G401 (cell line): ENCODE results near the gene UQCRH. TPM values are rescaled to one million over a fixed set of nuclear protein-coding genes. Genes with fewer than 3 reads are reported as not detected.
"Not testable (repeated sequence)": the region's sequence is repeated elsewhere in the genome, so short reads cannot be mapped to it uniquely, and the experiment has no call there.

Experiments used
- DNase-seq: peaks from one replicate; pipeline ENCODE4 v3.0.0-alpha.2; 2015; ENCODE audit warnings: low spot score
- in situ Hi-C: cut with HindIII; loops from 2 replicates; pipeline ENCODE4 v1.10.0; 2016; ENCODE audit warnings: low sequenced_read_pairs, mixed read lengths
- total RNA-seq: library from RNA; depleted of rRNA; stranded (reverse); fragments of >200 nt; shearing (Covaris generic); gene quantifications from 2 replicates; pipeline ENCODE4 v1.2.3, GENCODE V29; 2014

Gene UQCRH
- total RNA-seq, 1 experiment from 2014 or later: 782 TPM

DNA sequence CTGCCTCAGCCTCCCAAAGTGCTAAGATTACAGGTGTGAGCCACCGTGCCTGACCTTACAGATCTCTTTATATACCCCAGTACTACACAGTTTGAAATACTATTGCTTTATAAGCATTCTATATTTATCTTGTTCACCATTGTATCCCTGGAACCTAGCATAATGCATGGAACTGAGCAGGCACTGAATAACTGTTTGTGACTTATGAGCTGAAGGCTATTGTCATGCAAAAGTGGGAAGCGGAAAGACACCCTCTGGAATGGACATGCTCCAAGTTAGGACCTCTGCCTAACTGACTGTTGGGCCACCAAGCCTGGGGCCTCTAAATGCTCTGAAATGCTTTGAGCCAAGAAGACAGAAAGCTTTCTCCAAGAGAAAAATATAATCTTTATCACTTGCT is 8.2 kb upstream of the UQCRH start:
- in situ Hi-C loops: no loop called here
- no peak for DNase-seq

DNA sequence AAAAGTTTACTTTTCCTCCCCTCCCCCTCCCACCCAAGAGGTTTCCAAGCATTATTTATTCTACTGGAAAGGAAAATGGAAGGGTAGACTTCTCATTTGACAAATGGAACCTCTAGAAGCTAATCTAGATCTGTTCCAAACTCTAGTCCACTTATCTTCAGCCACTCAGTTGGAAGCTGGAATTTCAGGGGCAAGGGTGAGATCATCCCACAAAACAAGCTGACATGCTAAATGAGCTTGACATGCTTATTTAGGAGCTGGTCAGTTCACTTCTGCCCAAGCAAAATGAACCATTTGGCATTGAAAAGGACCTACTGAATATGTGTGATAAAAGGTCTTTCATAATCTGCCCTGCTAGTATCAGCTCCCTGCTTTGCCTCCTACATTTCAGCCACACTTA is 5.1 kb upstream of the UQCRH start:
- in situ Hi-C loops: no loop called here
- no peak for DNase-seq

GRCh38 chr1:46300673-46301405 is 2.7 kb upstream of the UQCRH start:
- in situ Hi-C loops: no loop called here

DNA sequence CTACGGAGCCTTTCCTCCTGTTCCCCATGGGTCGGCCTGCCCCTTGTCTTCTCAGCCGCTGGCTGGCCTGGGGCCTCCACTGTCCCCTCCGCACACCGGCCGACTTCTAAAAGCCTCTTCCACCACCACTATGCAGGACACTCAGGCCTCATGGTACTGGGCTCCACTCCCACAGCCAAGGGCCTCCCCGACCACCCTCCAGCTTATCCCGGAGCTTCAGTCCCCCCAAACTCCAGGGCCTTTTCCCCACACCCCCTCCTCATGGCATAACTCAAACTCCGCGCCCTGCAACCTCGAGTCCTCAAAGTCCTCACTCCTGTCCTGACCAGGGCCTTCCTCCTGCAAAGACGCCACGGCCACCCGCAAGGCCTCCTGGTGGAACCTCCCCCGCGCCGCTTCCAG is 2.1 kb upstream of the UQCRH start:
- no peak for DNase-seq

More at GRCh38 chr1:46300673-46301405, 2.7 kb upstream of the UQCRH start:
- DNase-seq: no peak

DNA sequence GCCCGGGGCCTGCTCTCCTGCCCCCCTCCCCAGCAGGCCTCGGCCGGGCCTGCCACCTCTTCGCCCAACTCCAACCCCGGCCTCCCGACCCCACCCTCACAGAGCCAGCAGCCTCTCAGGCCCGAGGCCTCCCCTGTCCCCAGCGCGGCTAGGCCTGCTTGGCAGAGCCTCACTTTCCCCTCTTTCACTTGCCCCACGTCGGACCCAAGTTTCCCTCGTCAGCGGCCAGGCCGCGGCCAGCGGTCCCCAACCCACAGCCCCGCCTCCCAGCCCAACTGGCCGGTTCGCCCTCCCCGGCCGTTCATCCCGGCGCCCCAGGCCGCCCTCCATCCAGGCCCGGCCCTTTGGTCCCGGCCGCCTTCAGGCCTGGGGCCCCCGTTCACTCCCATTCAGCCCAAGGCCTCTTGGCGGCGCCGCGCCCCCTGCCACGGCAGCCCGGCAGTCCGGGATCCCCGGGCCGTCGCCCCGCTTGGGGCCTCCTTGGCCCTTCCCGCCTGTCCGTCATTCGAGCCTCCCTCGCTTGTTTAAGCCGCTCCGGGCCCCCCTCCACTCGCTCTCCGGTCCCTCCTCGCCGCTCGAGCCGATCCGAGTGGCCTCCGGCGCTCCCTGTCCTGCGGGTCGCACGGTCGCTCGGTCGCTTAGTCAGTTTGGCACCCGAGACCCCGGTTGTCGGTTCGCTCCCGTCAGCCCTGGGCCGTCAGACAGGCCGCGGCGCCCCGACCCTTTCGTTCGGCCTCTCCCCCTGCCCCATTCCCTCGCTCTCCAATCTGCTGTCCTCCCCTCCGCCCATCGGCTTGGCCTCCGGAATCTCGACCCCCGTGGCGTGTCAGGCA is 1.5 kb upstream of the UQCRH start:
- peak; percentile 27 for DNase-seq

More for the DNA sequence above, 2.1 kb upstream of the UQCRH start:
- in situ Hi-C loops: no loop called here

GRCh38 chr1:46302641-46303037 is 859 bp upstream of the UQCRH start:
- in situ Hi-C loops: no loop called here

More for the DNA sequence above, 1.5 kb upstream of the UQCRH start:
- in situ Hi-C loops: no loop called here

DNA sequence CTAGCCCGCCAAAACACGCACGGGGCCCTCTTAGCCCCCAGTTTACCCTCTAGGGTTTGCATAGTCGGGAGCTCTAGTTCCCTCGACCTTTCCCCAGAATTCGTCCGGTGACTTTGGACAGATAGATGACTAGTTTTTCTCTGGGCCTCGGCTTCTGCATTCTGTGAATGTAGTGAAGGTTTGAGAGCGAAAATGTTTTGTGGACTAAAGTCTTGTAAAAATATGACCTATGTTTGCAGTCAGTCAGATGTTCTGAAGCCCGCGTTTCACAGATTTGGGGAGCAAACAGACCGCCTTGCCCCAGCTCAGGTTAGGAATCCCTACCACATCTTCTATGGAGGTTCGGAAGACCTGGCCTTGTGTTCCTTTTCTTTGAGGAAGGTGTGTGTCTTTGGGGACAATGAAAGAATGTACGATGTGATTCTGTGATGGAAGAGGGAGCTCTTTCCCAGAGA is 401 bp downstream of the UQCRH start:
- in situ Hi-C loops: no loop called here
- DNase-seq: no peak

More at GRCh38 chr1:46302641-46303037, 859 bp upstream of the UQCRH start:
- DNase-seq: no peak

DNA sequence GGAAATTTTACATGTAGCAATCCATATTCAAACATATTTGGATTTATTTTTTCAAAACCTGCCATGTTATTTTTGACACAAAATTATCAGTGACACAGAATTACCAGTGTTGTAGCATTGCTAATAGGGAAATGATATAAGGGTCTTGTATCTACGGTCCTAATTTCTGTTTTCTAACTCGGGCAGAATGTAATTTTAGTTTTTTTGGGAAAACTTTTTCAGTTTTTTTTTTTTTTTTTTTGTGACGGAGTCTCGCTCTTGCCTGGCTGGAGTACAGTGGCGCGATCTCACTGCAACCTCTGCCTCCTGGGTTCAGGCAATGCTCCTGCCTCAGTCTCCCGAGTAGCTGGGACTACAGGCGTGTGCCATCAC is 2.6 kb downstream of the UQCRH start:
- in situ Hi-C loops: no loop called here
- no peak for DNase-seq

DNA sequence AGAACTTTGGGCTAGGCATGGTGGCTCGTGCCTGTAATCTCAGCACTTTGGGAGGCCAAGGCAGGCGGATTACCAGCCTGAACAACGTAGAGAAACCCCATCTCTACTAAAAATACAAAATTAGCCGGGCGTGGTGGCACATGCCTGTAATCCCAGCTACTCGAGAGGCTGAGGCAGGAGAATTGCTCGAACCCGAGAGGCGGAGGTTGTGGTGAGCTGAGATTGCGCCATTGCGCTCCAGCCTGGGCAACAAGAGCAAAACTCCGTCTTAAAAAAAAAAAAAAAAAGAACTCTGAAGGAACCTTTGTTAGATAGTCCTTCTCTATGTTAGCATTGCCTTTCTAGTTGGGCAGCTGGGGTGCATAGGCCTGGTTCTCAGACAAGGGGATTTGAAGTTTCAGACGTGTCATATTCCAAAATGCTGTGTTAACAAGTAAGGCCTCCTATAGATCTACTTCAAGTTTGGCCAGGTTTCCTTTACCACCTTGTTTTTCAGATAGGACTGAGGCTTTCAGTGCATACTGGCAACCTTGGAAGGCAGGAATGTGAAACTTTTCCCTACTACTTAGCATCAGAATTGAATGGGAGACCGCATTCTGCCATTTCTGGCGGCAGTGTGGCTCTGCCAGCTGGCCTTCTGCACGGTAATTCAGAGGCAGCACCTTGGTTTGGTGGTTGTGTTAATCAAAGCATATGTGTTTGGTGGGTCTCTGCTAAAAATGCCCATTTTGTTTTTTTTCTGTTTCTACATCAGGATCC is 6.1 kb downstream of the UQCRH start:
- DNase-seq: no peak
- in situ Hi-C loops: no loop called here

- in situ Hi-C loops: no loop called here
- DNase-seq: no peak
These were observed 6.8 kb downstream of the UQCRH start for GRCh38 chr1:46310321-46310720.

- DNase-seq: no peak
- in situ Hi-C loops: no loop called here
These were observed 12.3 kb downstream of the UQCRH start for GRCh38 chr1:46315669-46316403.

GRCh38 chr1:46317323-46317722 is 13.8 kb downstream of the UQCRH start:
- in situ Hi-C loops: no loop called here
- DNase-seq: no peak

GRCh38 chr1:46319301-46319700 is 15.8 kb downstream of the UQCRH start:
- DNase-seq, in situ Hi-C loops: not testable (repeated sequence)

DNA sequence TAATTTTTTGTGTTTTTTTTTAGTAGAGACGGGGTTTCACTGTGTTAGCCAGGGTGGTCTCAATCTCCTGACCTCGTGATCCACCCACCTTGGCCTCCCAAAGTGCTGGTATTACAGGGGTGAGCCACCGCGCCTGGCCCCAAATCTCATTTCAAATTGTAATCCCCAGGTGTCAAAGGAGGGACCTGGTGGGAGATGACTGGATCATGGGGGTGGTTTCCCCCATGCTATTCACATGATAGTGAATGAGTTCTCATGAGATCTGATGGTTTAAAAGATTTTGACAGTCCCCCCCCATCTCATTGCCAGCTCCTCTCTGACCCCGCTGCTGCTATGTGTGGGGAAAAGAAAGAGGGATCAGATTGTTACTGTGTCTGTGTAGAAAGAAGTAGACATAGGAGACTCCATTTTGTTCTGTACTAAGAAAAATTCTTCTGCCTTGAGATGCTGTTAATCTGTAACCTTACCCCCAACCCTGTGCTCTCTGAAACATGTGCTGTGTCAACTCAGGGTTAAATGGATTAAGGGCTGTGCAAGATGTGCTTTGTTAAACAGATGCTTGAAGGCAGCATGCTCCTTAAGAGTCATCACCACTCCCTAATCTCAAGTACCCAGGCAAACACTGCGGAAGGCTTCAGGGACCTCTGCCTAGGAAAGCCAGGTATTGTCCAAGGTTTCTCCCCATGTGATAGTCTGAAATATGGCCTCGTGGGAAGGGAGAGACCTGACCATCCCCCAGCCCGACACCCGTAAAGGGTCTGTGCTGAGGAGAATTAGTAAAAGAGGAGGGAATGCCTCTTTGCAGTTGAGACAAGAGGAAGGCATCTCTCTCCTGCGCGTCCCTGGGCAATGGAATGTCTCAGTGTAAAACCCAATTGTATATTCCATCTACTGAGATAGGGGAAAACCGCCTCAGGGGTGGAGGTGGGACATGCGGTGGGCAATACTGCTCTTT is 16.7 kb downstream of the UQCRH start:
- in situ Hi-C loops, DNase-seq: not testable (repeated sequence)

- DNase-seq, in situ Hi-C loops: not testable (repeated sequence)
These were observed 18.7 kb downstream of the UQCRH start for GRCh38 chr1:46322191-46322590.

DNA sequence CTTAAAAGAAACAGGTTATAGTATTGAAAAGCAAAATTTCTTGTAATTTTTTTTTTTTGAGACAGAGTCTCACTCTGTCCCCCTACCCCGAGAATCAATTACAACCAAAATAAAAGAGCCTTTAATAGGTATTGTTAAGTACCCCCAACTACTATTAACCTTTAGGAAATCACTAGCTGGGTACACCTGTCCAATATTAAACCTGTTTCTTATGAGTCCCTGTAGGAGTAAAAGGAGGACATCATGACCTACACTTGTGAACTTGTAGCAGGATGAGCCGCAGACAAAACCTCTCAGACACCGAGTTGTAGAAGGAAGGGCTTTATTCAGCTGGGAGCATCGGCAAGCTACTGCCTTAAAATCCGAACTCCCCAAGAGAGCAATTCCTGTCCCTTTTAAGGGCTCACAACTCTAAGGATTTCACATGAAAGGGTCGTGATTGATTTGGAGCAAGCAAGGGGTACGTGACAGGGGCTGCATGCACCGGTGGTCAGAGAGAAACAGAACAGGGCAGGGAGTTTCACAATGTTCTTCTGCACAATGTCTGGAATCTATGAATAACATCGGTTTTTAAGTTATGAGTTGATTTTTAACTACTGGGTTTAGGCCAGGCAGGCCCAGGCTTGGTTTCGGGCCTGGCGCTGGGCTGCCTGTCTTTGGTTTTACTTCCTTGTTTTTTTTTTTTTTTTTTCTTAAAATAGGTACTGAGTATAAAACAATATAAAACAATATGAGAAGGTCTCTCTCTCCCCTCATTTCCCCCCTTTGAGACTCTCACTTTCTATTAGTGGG is 22.0 kb downstream of the UQCRH start:
- DNase-seq, in situ Hi-C loops: not testable (repeated sequence)

- DNase-seq, in situ Hi-C loops: not testable (repeated sequence)
These were observed 24.7 kb downstream of the UQCRH start for GRCh38 chr1:46328182-46328581.
